Heart left ventricle (tissue), 16 donors: ENCODE data around the gene CD99L2. TPM values are rescaled to one million over a fixed set of nuclear protein-coding genes. Genes with fewer than 3 reads are reported as not detected.
"Not testable (repeated sequence)": the region's sequence is repeated elsewhere in the genome, so short reads cannot be mapped to it uniquely, and the experiment has no call there.

Experiments
- ATAC-seq, 4 donors: fragments of 200-7000 bp; cut with Tn5 transposase; one replicate each; pipeline ENCODE4 v1.9.1; 2020 to 2022; ENCODE audit warnings: moderate library complexity in 4 of 4, mild to moderate bottlenecking in 3 of 4, moderate number of reproducible peaks in 1 of 4
- DNase-seq, 5 donors: peaks; one replicate each; pipeline ENCODE4 v3.0.0-alpha.2; 2020
- H3K27ac ChIP-seq, 12 donors: fragments of 200-600 bp; sonication (generic) in 4 of 12; one replicate each; pipeline versions ENCODE4 v1.5.0 to v1.8.0; 2016 to 2022; ENCODE audit warnings: mild to moderate bottlenecking in 2 of 12
- H3K27me3 ChIP-seq, 9 donors: fragments of 200-600 bp; sonication (generic) in 2 of 9; one replicate each; pipeline versions ENCODE4 v1.5.1 to v1.8.0; 2016 to 2022; ENCODE audit warnings: mild to moderate bottlenecking in 3 of 9
- H3K36me3 ChIP-seq, 9 donors: fragments of 200-600 bp; sonication (generic) in 2 of 9; one replicate each; pipeline versions ENCODE4 v1.5.0 to v1.8.0; 2018 to 2022; ENCODE audit warnings: mild to moderate bottlenecking in 2 of 9
- H3K4me1 ChIP-seq, 12 donors: fragments of 200-600 bp; sonication (generic) in 4 of 12; one replicate each; pipeline versions ENCODE4 v1.5.0 to v1.8.0; 2016 to 2022; ENCODE audit warnings: mild to moderate bottlenecking in 3 of 12
- H3K4me3 ChIP-seq, 12 donors: fragments of 200-600 bp; sonication (generic) in 4 of 12; one replicate each; pipeline versions ENCODE4 v1.5.0 to v1.8.0; 2017 to 2022; ENCODE audit warnings: mild to moderate bottlenecking in 9 of 12, moderate library complexity in 4 of 12
- H3K9me3 ChIP-seq, 12 donors: fragments of 200-600 bp; sonication (generic) in 4 of 12; one replicate each; pipeline versions ENCODE4 v1.5.0 to v1.8.0; 2016 to 2022; ENCODE audit warnings: mild to moderate bottlenecking in 1 of 12
- CTCF ChIP-seq, 12 donors: fragments of 200-600 bp; sonication (generic) in 4 of 12; IDR thresholded peaks; one replicate each; pipeline versions ENCODE4 v1.5.0 to v1.8.0; 2018 to 2022; ENCODE audit warnings: antibody characterized with exemption in 12 of 12, mild to moderate bottlenecking in 5 of 12
- POLR2A ChIP-seq, 2 donors: fragments of 450-650 bp; IDR thresholded peaks; one replicate each; pipeline ENCODE4 v1.6.1; 2017; ENCODE audit warnings: antibody characterized with exemption in 2 of 2, mild to moderate bottlenecking in 2 of 2, moderate library complexity in 2 of 2
- WGBS, 4 donors: extraction: QIAGEN DNeasy Blood & Tissue Kit in 2 of 4; methylation state at CpG; one replicate each; pipeline versions ENCODE4 v1.1.5 to v1.1.7; 2013 to 2018; 5-methylcytosine and 5-hydroxymethylcytosine counted together
- intact Hi-C, 10 donors: fragments of 100-400 bp; cut with DNase I; formaldehyde crosslinking; loops; one replicate each; pipeline versions ENCODE4 v1.11.1 to v1.14.2; 2022
- polyA plus RNA-seq, 2 donors: library from polyadenylated mRNA; stranded (reverse); fragments of 200-250 nt; gene quantifications; one replicate each; pipeline ENCODE4 v1.2.3, GENCODE V29; 2013
- total RNA-seq, 9 donors: library from RNA; depleted of rRNA in 2 of 9; stranded (reverse); fragments of >200 nt in 2 of 9; fragmentation: NEBNext Ultra II Directional in 3 of 9; extraction: Animal tissue kit (Norgen Biotek cat#: 25700) in 3 of 9; gene quantifications; one replicate each; pipeline versions ENCODE4 v1.1.0 to v1.2.4, GENCODE V29; 2016 to 2023
- donor health status: ischemic (EF 13 %, LVEDD 7.1; RV severe dilation, severe dysfunction).
- donor health status: healthy with polysubstance abuse.
- donor health status: DM: no; HTN: yes; CAD: no.
- donor health status: DM: no; HTN: no; CAD: no.
- donor health status: ischemic (EF 25% LVEDD 6.9; RV normal size, moderate dysfunction).
- donor health status: ischemic (EF 25% LVEDD 5.7; RV mildly dilated, moderate dysfunction).
- donor health status: healthy.
- donor health status: DM: yes; HTN: yes; CAD: no.
- donor health status: ischemic (EF 35%, LVEDD 5.7; RV mildly dilated, moderate dysfunction).
- donor health status: nonischemic (EF 11% LVEDD 7.7; RV severe dilation, severe dysfunction).
- donor health status: DM: yes; HTN: yes; CAD: no.
- donor health status: PGD.
- donor health status: ischemic (EF 29% LVEDD 5.4; RV normal size, mild dysfunction).
- donor health status: nonischemic (EF 23%, LVEDD 6.1; RV moderate dilation, normal function).

CD99L2 gene
- total and polyA plus RNA-seq, 11 donors = 51.9 to 115 (median 82.1) TPM

GRCh38 chrX:150889131-150889530 lies 9.3 kb downstream of the CD99L2 start:
- peaks cover 0 to 6% (median 0%) of the 10 kb centered on the region in 12 donors for H3K4me1 ChIP-seq
- ATAC-seq (no peak), DNase-seq (no peak)
- no peaks in the 10 kb centered on the region for H3K9me3 ChIP-seq
- TF ChIP-seq CTCF (IDR thresholded peaks at IDR 0.05) = no peak
- no peak for TF ChIP-seq POLR2A (IDR thresholded peaks at IDR 0.05)
- 62 to 80% (median 72%) methylated on average over 3 of the region's 3 CpGs for WGBS, 4 donors
- intact Hi-C loops = no loop called here
- no peaks in the 10 kb centered on the region for H3K36me3 ChIP-seq
- no peak overlapping the region for H3K4me3 ChIP-seq
- H3K27ac ChIP-seq = no peak overlapping the region
- no peaks in the 10 kb centered on the region for H3K27me3 ChIP-seq

GRCh38 chrX:150887906-150888465 lies 10.5 kb downstream of the CD99L2 start:
- no peak for TF ChIP-seq POLR2A (IDR thresholded peaks at IDR 0.05)
- ATAC-seq = no peak
- 80 to 97% (median 89%) methylated on average over 6 of the region's 6 CpGs for WGBS, 4 donors
- Histone ChIP-seq H3K4me1 (peaks cover 0 to 6% (median 0%) of the 10 kb centered on the region in 12 donors), H3K27ac (no peak overlapping the region), H3K27me3 (no peaks in the 10 kb centered on the region), H3K36me3 (no peaks in the 10 kb centered on the region), H3K4me3 (no peak overlapping the region), H3K9me3 (no peaks in the 10 kb centered on the region)
- intact Hi-C loops = no loop called here
- DNase-seq = no peak

GRCh38 chrX:150887268-150887667 lies 11.2 kb downstream of the CD99L2 start:
- H3K4me3 ChIP-seq, H3K9me3 ChIP-seq, H3K27me3 ChIP-seq, intact Hi-C loops, ATAC-seq, DNase-seq, H3K27ac ChIP-seq, H3K36me3 ChIP-seq, H3K4me1 ChIP-seq: not testable (repeated sequence)
- 82 to 99% (median 93%) methylated on average over 9 of the region's 9 CpGs for WGBS, 4 donors

- Histone ChIP-seq H3K27ac (no peak overlapping the region), H3K4me3 (no peak overlapping the region), H3K9me3 (no peaks in the 10 kb centered on the region), H3K4me1 (peaks cover 0 to 6% (median 0%) of the 10 kb centered on the region in 12 donors), H3K36me3 (no peaks in the 10 kb centered on the region), H3K27me3 (no peaks in the 10 kb centered on the region)
- intact Hi-C loops = no loop called here
- DNase-seq = no peak
- WGBS, 4 donors = 70 to 79% (median 76%) methylated on average over 7 of the region's 7 CpGs
- TF ChIP-seq CTCF (IDR thresholded peaks at IDR 0.05) (no peak), POLR2A (IDR thresholded peaks at IDR 0.05) (no peak)
- peak in 1 of 4 donors; percentile 29 for ATAC-seq
These were observed 12.1 kb downstream of the CD99L2 start for GRCh38 chrX:150886381-150886780.

- peaks cover 0 to 8% (median 0%) of the 10 kb centered on the region in 12 donors for H3K4me1 ChIP-seq
- intact Hi-C loops = no loop called here
- DNase-seq = no peak
- WGBS, 4 donors = 66 to 97% (median 81%) methylated on average over 2 of the region's 2 CpGs
- TF ChIP-seq POLR2A (IDR thresholded peaks at IDR 0.05) (no peak), CTCF (IDR thresholded peaks at IDR 0.05) (no peak)
- no peaks in the 10 kb centered on the region for H3K9me3 ChIP-seq
- H3K27me3 ChIP-seq = no peaks in the 10 kb centered on the region
- ATAC-seq = no peak
- peak overlapping the region in 1 of 12 donors; percentile 18 for H3K27ac ChIP-seq
- no peaks in the 10 kb centered on the region for H3K36me3 ChIP-seq
- H3K4me3 ChIP-seq = no peak overlapping the region
These were observed 17.7 kb downstream of the CD99L2 start for GRCh38 chrX:150880808-150881165.
